ENCODE data around the gene TTC21A. TPM values are rescaled to one million over a fixed set of nuclear protein-coding genes. Genes with fewer than 3 reads are reported as not detected.

TTC21A gene
- total RNA-seq, 1 donor from 2014 or later: 6.8 TPM

GRCh38 chr3:39065197-39065596, 42.3 kb upstream of the TTC21A start:
- H3K27ac Mint-ChIP-seq (ENCODE audit: unreplicated experiment): no peak overlapping the region
- H3K9me3 Mint-ChIP-seq: peaks cover 2% of the 10 kb centered on the region
- H3K4me1 Mint-ChIP-seq: peaks cover 18% of the 10 kb centered on the region
- H3K4me3 Mint-ChIP-seq: no peak overlapping the region
- H3K36me3 Mint-ChIP-seq (ENCODE audit: low read depth): peaks cover 4% of the 10 kb centered on the region
- no peak for DNase-seq (ENCODE audit: low read depth, low spot score)
- H3K27me3 Mint-ChIP-seq (ENCODE audit: low read depth): no peaks in the 10 kb centered on the region
- peak; percentile 55 for TF ChIP-seq CTCF (conservative IDR thresholded peaks at IDR 0.05)

- Mint-ChIP-seq H3K27ac (ENCODE audit: unreplicated experiment) (no peak overlapping the region), H3K36me3 (ENCODE audit: low read depth) (no peaks in the 10 kb centered on the region), H3K4me3 (no peak overlapping the region), H3K4me1 (peaks cover 7% of the 10 kb centered on the region), H3K27me3 (ENCODE audit: low read depth) (no peaks in the 10 kb centered on the region), H3K9me3 (no peaks in the 10 kb centered on the region)
- no peak for TF ChIP-seq CTCF (conservative IDR thresholded peaks at IDR 0.05)
- DNase-seq (ENCODE audit: low read depth, low spot score): no peak
Measured at GRCh38 chr3:39067286-39067685, 40.2 kb upstream of the TTC21A start.

GRCh38 chr3:39068556-39068955, 38.9 kb upstream of the TTC21A start:
- Mint-ChIP-seq H3K9me3 (no peaks in the 10 kb centered on the region), H3K36me3 (ENCODE audit: low read depth) (no peaks in the 10 kb centered on the region), H3K4me3 (no peak overlapping the region), H3K27ac (ENCODE audit: unreplicated experiment) (no peak overlapping the region), H3K4me1 (peaks cover 6% of the 10 kb centered on the region), H3K27me3 (ENCODE audit: low read depth) (no peaks in the 10 kb centered on the region)
- DNase-seq (ENCODE audit: low read depth, low spot score): no peak
- TF ChIP-seq CTCF (conservative IDR thresholded peaks at IDR 0.05): no peak

GRCh38 chr3:39075910-39076309, 31.6 kb upstream of the TTC21A start:
- Mint-ChIP-seq H3K4me1 (no peaks in the 10 kb centered on the region), H3K4me3 (no peak overlapping the region), H3K9me3 (no peaks in the 10 kb centered on the region), H3K27me3 (ENCODE audit: low read depth) (no peaks in the 10 kb centered on the region), H3K36me3 (ENCODE audit: low read depth) (peaks cover 17% of the 10 kb centered on the region), H3K27ac (ENCODE audit: unreplicated experiment) (no peak overlapping the region)
- DNase-seq (ENCODE audit: low read depth, low spot score): no peak
- no peak for TF ChIP-seq CTCF (conservative IDR thresholded peaks at IDR 0.05)

- Mint-ChIP-seq H3K27ac (ENCODE audit: unreplicated experiment) (no peak overlapping the region), H3K27me3 (ENCODE audit: low read depth) (no peaks in the 10 kb centered on the region), H3K4me3 (no peak overlapping the region), H3K4me1 (no peaks in the 10 kb centered on the region), H3K36me3 (ENCODE audit: low read depth) (peaks cover 27% of the 10 kb centered on the region), H3K9me3 (no peaks in the 10 kb centered on the region)
- no peak for DNase-seq (ENCODE audit: low read depth, low spot score)
- no peak for TF ChIP-seq CTCF (conservative IDR thresholded peaks at IDR 0.05)
Measured at GRCh38 chr3:39079530-39079929, 27.9 kb upstream of the TTC21A start.

GRCh38 chr3:39080026-39080425, 27.5 kb upstream of the TTC21A start:
- Mint-ChIP-seq H3K4me3 (no peak overlapping the region), H3K9me3 (no peaks in the 10 kb centered on the region), H3K27me3 (ENCODE audit: low read depth) (no peaks in the 10 kb centered on the region), H3K36me3 (ENCODE audit: low read depth) (peaks cover 23% of the 10 kb centered on the region), H3K27ac (ENCODE audit: unreplicated experiment) (no peak overlapping the region), H3K4me1 (no peaks in the 10 kb centered on the region)
- TF ChIP-seq CTCF (conservative IDR thresholded peaks at IDR 0.05): no peak
- DNase-seq (ENCODE audit: low read depth, low spot score): no peak
